GM23338 (cell line): Measurements from ENCODE around the gene C2CD2L. TPM values are rescaled to one million over a fixed set of nuclear protein-coding genes. Genes with fewer than 3 reads are reported as not detected.

Source experiments
- ATAC-seq: fragments of 200-7000 bp; cut with Tn5 transposase; 3 replicates; pipeline ENCODE4 v1.9.1; 2020
- DNase-seq: peaks from one replicate; pipeline ENCODE4 v3.0.0-alpha.2; 2015; ENCODE audit warnings: low spot score
- H2AFZ ChIP-seq: fragments of 200-600 bp; sonication (generic); 2 replicates; pipeline ENCODE4 v1.8.0; 2016; ENCODE audit warnings: antibody characterized with exemption, mild to moderate bottlenecking, moderate library complexity
- H3F3A ChIP-seq: fragments of 200-600 bp; sonication (generic); replicated peaks from 2 replicates; pipeline ENCODE4 v1.8.0; 2017; ENCODE audit warnings: antibody characterized with exemption, mixed run types, low read depth
- H3K27ac ChIP-seq: fragments of 200-600 bp; sonication (generic); 2 replicates; pipeline ENCODE4 v1.6.1; 2016; ENCODE audit warnings: low read depth
- H3K27me3 ChIP-seq: fragments of 200-600 bp; sonication (generic); 2 replicates; pipeline ENCODE4 v1.8.0; 2016; ENCODE audit warnings: mild to moderate bottlenecking, mixed run types, moderate library complexity; ENCODE audit not compliant: insufficient read depth
- H3K36me3 ChIP-seq: fragments of 200-600 bp; sonication (generic); 2 replicates; pipeline ENCODE4 v1.8.0; 2016; ENCODE audit warnings: mild to moderate bottlenecking; ENCODE audit not compliant: insufficient read depth
- H3K4me1 ChIP-seq: fragments of 200-600 bp; sonication (generic); 2 replicates; pipeline ENCODE4 v1.8.0; 2016; ENCODE audit warnings: mild to moderate bottlenecking, moderate library complexity; ENCODE audit not compliant: insufficient read depth
- H3K4me2 ChIP-seq: fragments of 200-600 bp; sonication (generic); 2 replicates; pipeline ENCODE4 v1.7.1; 2017; ENCODE audit warnings: mixed run types
- H3K4me3 ChIP-seq: fragments of 200-600 bp; sonication (generic); 2 replicates; pipeline ENCODE4 v1.6.1; 2016; ENCODE audit warnings: mixed run types
- H3K79me2 ChIP-seq: fragments of 200-600 bp; sonication (generic); replicated peaks from 2 replicates; pipeline ENCODE4 v1.8.0; 2017; ENCODE audit warnings: mild to moderate bottlenecking; ENCODE audit not compliant: insufficient read depth
- H3K9me2 ChIP-seq: fragments of 200-600 bp; sonication (generic); 2 replicates; pipeline ENCODE4 v1.8.0; 2017; ENCODE audit not compliant: insufficient read depth
- H4K20me1 ChIP-seq: fragments of 200-600 bp; sonication (generic); replicated peaks from 2 replicates; pipeline ENCODE4 v1.8.0; 2017; ENCODE audit warnings: mild to moderate bottlenecking; ENCODE audit not compliant: insufficient read depth
- H3K27ac Mint-ChIP-seq: 2 replicates; pipeline ENCODE4 v1.8.0; 2020; ENCODE audit warnings: inconsistent platforms, mild to moderate bottlenecking, moderate library complexity, mixed read lengths
- H3K27me3 Mint-ChIP-seq: 3 replicates; pipeline ENCODE4 v1.8.0; 2022; ENCODE audit warnings: low read depth, mild to moderate bottlenecking, moderate library complexity, mixed read lengths, inconsistent platforms; ENCODE audit not compliant: insufficient read depth, poor library complexity
- H3K36me3 Mint-ChIP-seq: 3 replicates; pipeline ENCODE4 v1.8.0; 2021; ENCODE audit warnings: low read depth, mild to moderate bottlenecking, inconsistent platforms, moderate library complexity, mixed read lengths
- H3K4me1 Mint-ChIP-seq: 3 replicates; pipeline ENCODE4 v1.8.0; 2020; ENCODE audit warnings: mild to moderate bottlenecking, inconsistent platforms, mixed read lengths
- H3K4me3 Mint-ChIP-seq: 3 replicates; pipeline ENCODE4 v1.8.0; 2021; ENCODE audit warnings: moderate library complexity, mild to moderate bottlenecking, inconsistent platforms, mixed read lengths
- H3K9me3 Mint-ChIP-seq: 3 replicates; pipeline ENCODE4 v1.8.0; 2020; ENCODE audit warnings: moderate library complexity, mild to moderate bottlenecking, inconsistent platforms, mixed read lengths
- CREB1 ChIP-seq: fragments of 250-450 bp; sonication (Bioruptor Pico); IDR thresholded peaks from 2 replicates; pipeline ENCODE4 v1.5.0; 2020; ENCODE audit warnings: low read depth, mild to moderate bottlenecking, moderate library complexity
- CTCF ChIP-seq, 2 experiments: fragments of 200-600 bp in 1 of 2; sonication (generic) in 1 of 2; conservative IDR thresholded peaks; 2 replicates each; pipeline versions ENCODE4 v1.5.1 to v1.6.1; 2016 to 2017; ENCODE audit warnings: antibody characterized with exemption in 2 of 2, low read depth in 2 of 2, mild to moderate bottlenecking in 2 of 2, moderate library complexity in 1 of 2
- ETS1 ChIP-seq: IDR thresholded peaks from 2 replicates; pipeline ENCODE4 v1.6.1; 2016; ENCODE audit warnings: antibody characterized with exemption
- EZH2 ChIP-seq: fragments of 200-600 bp; sonication (generic); IDR thresholded peaks from one replicate; pipeline ENCODE4 v1.8.0; 2017; ENCODE audit warnings: antibody characterized with exemption, mild to moderate bottlenecking, low read depth; ENCODE audit not compliant: unreplicated experiment
- EZH2phosphoT487 ChIP-seq: fragments of 200-600 bp; sonication (generic); IDR thresholded peaks from one replicate; pipeline ENCODE4 v1.8.1; 2018; ENCODE audit warnings: antibody characterized with exemption; ENCODE audit not compliant: unreplicated experiment
- JUNB ChIP-seq: IDR thresholded peaks from one replicate; pipeline ENCODE4 v1.6.1; 2016; ENCODE audit warnings: antibody characterized with exemption; ENCODE audit not compliant: unreplicated experiment
- NANOG ChIP-seq: IDR thresholded peaks from 2 replicates; pipeline ENCODE4 v1.6.1; 2016; ENCODE audit warnings: antibody characterized with exemption, borderline replicate concordance
- POLR2AphosphoS5 ChIP-seq: IDR thresholded peaks from 2 replicates; pipeline ENCODE4 v1.6.1; 2016; ENCODE audit warnings: antibody characterized with exemption, low read depth
- REST ChIP-seq: IDR thresholded peaks from one replicate; pipeline ENCODE4 v1.6.1; 2018; ENCODE audit warnings: antibody characterized with exemption; ENCODE audit not compliant: unreplicated experiment
- STAT1 ChIP-seq: IDR thresholded peaks from one replicate; pipeline ENCODE4 v1.6.1; 2016; ENCODE audit warnings: antibody characterized with exemption; ENCODE audit not compliant: unreplicated experiment
- ZNF114 ChIP-seq: fragments of 250-450 bp; sonication (Bioruptor Pico); IDR thresholded peaks from 2 replicates; pipeline ENCODE4 v1.5.0; 2020; ENCODE audit warnings: mild to moderate bottlenecking, moderate library complexity
- ZNF331 ChIP-seq: fragments of 250-450 bp; sonication (Bioruptor Pico); IDR thresholded peaks from 2 replicates; pipeline ENCODE4 v1.5.0; 2020; ENCODE audit warnings: low read depth, mild to moderate bottlenecking, moderate library complexity
- ZNF462 ChIP-seq: fragments of 250-450 bp; sonication (Bioruptor Pico); IDR thresholded peaks from 2 replicates; pipeline ENCODE4 v1.5.0; 2020; ENCODE audit warnings: mild to moderate bottlenecking, moderate library complexity
- polyA plus RNA-seq: library from polyadenylated mRNA; unstranded; fragments of >200 nt; fragmentation: Nextera tagmentation; extraction: Ambion mirVana; gene quantifications from 2 replicates; pipeline ENCODE4 v1.2.1, GENCODE V29; 2016
- total RNA-seq: library from RNA; depleted of rRNA; stranded (reverse); fragments of >200 nt; shearing (Covaris generic); gene quantifications from 2 replicates; pipeline ENCODE4 v1.2.3, GENCODE V29; 2014

Gene C2CD2L
- total and polyA plus RNA-seq, 2 experiments from 2014 or later, result 1.4 to 4.4 TPM

GRCh38 chr11:119077839-119078238 is 29.3 kb upstream of the C2CD2L start:
- Histone ChIP-seq H3F3A (0 out of 2 replicates have a peak, but pooled peaks cover 3% of the 10 kb centered on the region), H3K4me1 (no peaks in the 10 kb centered on the region), H3K9me2 (no peaks in the 10 kb centered on the region), H3K27ac (no peak overlapping the region), H3K27me3 (no peaks in the 10 kb centered on the region), H2AFZ (no peak overlapping the region), H3K36me3 (peaks cover 21% of the 10 kb centered on the region), H3K4me2 (no peak overlapping the region), H3K79me2 (no peaks in the 10 kb centered on the region), H3K4me3 (no peak overlapping the region), H4K20me1 (peaks cover 3% of the 10 kb centered on the region; the same call in 1 of the 2 replicates)
- H3K27me3 Mint-ChIP-seq, result peaks cover 2% of the 10 kb centered on the region
- no peaks in the 10 kb centered on the region; the same call in 2 of the 3 replicates for H3K4me1 Mint-ChIP-seq
- H3K4me3 Mint-ChIP-seq, result no peak overlapping the region
- no peak for ATAC-seq
- no peaks in the 10 kb centered on the region for H3K9me3 Mint-ChIP-seq
- TF ChIP-seq STAT1 (no peak), JUNB (no peak), ETS1 (no peak), ZNF462 (CRISPR knock-in tag) (no peak), REST (no peak), CREB1 (CRISPR knock-in tag) (no peak), ZNF331 (CRISPR knock-in tag) (no peak), EZH2 (no peak), ZNF114 (CRISPR knock-in tag) (no peak), POLR2AphosphoS5 (no peak), CTCF (conservative IDR thresholded peaks at IDR 0.05; ENCODE audit: low read depth in 2 of 2) (no peak), NANOG (no peak), EZH2phosphoT487 (no peak)
- H3K36me3 Mint-ChIP-seq, result peaks cover 62% of the 10 kb centered on the region
- H3K27ac Mint-ChIP-seq, result no peak overlapping the region
- no peak for DNase-seq
